CD4-positive, alpha-beta memory T cell (primary cell): ENCODE data around the gene SNX14. TPM values are rescaled to one million over a fixed set of nuclear protein-coding genes. Genes with fewer than 3 reads are reported as not detected.
"Not testable (repeated sequence)": the region's sequence is repeated elsewhere in the genome, so short reads cannot be mapped to it uniquely, and the experiment has no call there.

Experiments
- CTCF ChIA-PET: fragments of 350-600 bp; sonication (Branson Sonifier 250); formaldehyde crosslinking; loops from one replicate; lab custom pipeline; 2021; ENCODE audit warnings: inconsistent platforms; ENCODE audit not compliant: partially characterized antibody; lab: Charles Lee
- POLR2A ChIA-PET: fragments of 350-600 bp; sonication (Branson Sonifier 250); formaldehyde crosslinking; loops from one replicate; lab custom pipeline; 2021; ENCODE audit not compliant: partially characterized antibody; lab: Charles Lee
- DNase-seq, 5 donors: peaks; one replicate each; pipeline versions ENCODE4 v3.0.0 to v3.0.0-alpha.2; 2020 to 2022; ENCODE audit warnings: mixed read lengths in 1 of 5
- H3K27ac ChIP-seq: one replicate; pipeline ENCODE4 v1.7.0; 2013; ENCODE audit warnings: low read depth, low read length
- H3K27me3 ChIP-seq: 2 replicates; pipeline ENCODE4 v1.7.0; 2013; ENCODE audit warnings: mild to moderate bottlenecking, low read length, moderate library complexity; ENCODE audit not compliant: insufficient read depth
- H3K36me3 ChIP-seq: 2 replicates; pipeline ENCODE4 v1.7.0; 2013; ENCODE audit warnings: mild to moderate bottlenecking, low read length, moderate library complexity; ENCODE audit not compliant: insufficient read depth
- H3K4me1 ChIP-seq: 2 replicates; pipeline ENCODE4 v1.7.0; 2013; ENCODE audit warnings: mild to moderate bottlenecking, low read length, moderate library complexity; ENCODE audit not compliant: insufficient read depth
- H3K4me3 ChIP-seq, 2 donors: one replicate each; pipeline ENCODE4 v1.7.0; 2013; ENCODE audit warnings: low read length in 2 of 2, mild to moderate bottlenecking in 1 of 2
- H3K9me3 ChIP-seq, 2 donors: one replicate each; pipeline ENCODE4 v1.7.0; 2013; ENCODE audit warnings: low read length in 2 of 2, control low read depth in 1 of 2; ENCODE audit not compliant: control insufficient read depth in 1 of 2
- H3K27ac Mint-ChIP-seq, 7 donors: one replicate each; pipeline ENCODE4 v1.8.0; 2020 to 2021; ENCODE audit warnings: mixed read lengths in 7 of 7, mild to moderate bottlenecking in 6 of 7, inconsistent platforms in 3 of 7, moderate library complexity in 3 of 7
- H3K27me3 Mint-ChIP-seq, 2 donors: one replicate each; pipeline ENCODE4 v1.8.0; 2020 to 2021; ENCODE audit warnings: mixed read lengths in 2 of 2
- H3K36me3 Mint-ChIP-seq, 2 donors: one replicate each; pipeline ENCODE4 v1.8.0; 2020 to 2021; ENCODE audit warnings: mixed read lengths in 2 of 2, inconsistent platforms in 1 of 2, mild to moderate bottlenecking in 1 of 2
- H3K4me1 Mint-ChIP-seq, 4 donors: one replicate each; pipeline ENCODE4 v1.8.0; 2020 to 2021; ENCODE audit warnings: mixed read lengths in 4 of 4, mild to moderate bottlenecking in 1 of 4
- H3K4me3 Mint-ChIP-seq, 8 donors: one replicate each; pipeline ENCODE4 v1.8.0; 2020 to 2021; ENCODE audit warnings: mixed read lengths in 8 of 8, mild to moderate bottlenecking in 7 of 8, moderate library complexity in 6 of 8, inconsistent platforms in 3 of 8
- H3K9me3 Mint-ChIP-seq, 8 donors: one replicate each; pipeline ENCODE4 v1.8.0; 2020 to 2021; ENCODE audit warnings: mixed read lengths in 8 of 8, mild to moderate bottlenecking in 5 of 8, inconsistent platforms in 3 of 8, moderate library complexity in 1 of 8
- intact Hi-C: fragments of 100-400 bp; cut with micrococcal nuclease; formaldehyde crosslinking; loops from one replicate; pipeline ENCODE4 v1.15.1; 2023
- polyA plus RNA-seq, 2 donors: library from polyadenylated mRNA; unstranded; fragments of 300-500 nt; fragmentation: Illumina TruSeq; gene quantifications; one replicate each; pipeline ENCODE4 v1.2.3, GENCODE V29; 2021
- total RNA-seq, 2 experiments: library from RNA; stranded (reverse); gene quantifications; one replicate each; pipeline ENCODE4 v1.2.3, GENCODE V29; 2021

The SNX14 gene
- total and polyA plus RNA-seq, 4 experiments from 2014 or later = 42.6 to 70.3 (median 60.9) TPM

GRCh38 chr6:85637579-85637978 lies 43.9 kb upstream of the SNX14 start:
- ChIA-PET CTCF (interaction anchor here (4.0 kb wide), 1 partner anchor 45 kb away, joined by 17 read pairs; the partner anchor contains the start of gene SNX14), POLR2A (interaction anchor here (1.2 to 14.8 kb wide), 3 partner anchors 10 to 43 kb away, joined by 4 to 1033 read pairs (median 156); partner anchors contain the start of gene SNX14)
- Mint-ChIP-seq H3K27me3 (no peaks in the 10 kb centered on the region), H3K27ac (peak overlapping the region in 5 of 7 donors; percentile 3 to 73 (median 53)), H3K4me1 (peaks cover 46 to 76% (median 56%) of the 10 kb centered on the region in 4 donors), H3K9me3 (no peaks in the 10 kb centered on the region), H3K36me3 (peaks cover 62 to 83% of the 10 kb centered on the region in 2 donors), H3K4me3 (peak overlapping the region in 3 of 8 donors; percentile 6 to 15 (median 13))
- Histone ChIP-seq H3K9me3 (no peaks in the 10 kb centered on the region), H3K4me1 (peaks cover 45% of the 10 kb centered on the region), H3K27me3 (no peaks in the 10 kb centered on the region), H3K36me3 (peaks cover 58% of the 10 kb centered on the region), H3K4me3 (no peak overlapping the region), H3K27ac (no peak overlapping the region)
- DNase-seq = no peak
- intact Hi-C loops = no loop called here

- H3K36me3 ChIP-seq = peaks cover 72% of the 10 kb centered on the region
- no peaks in the 10 kb centered on the region for H3K27me3 ChIP-seq
- H3K27ac ChIP-seq = no peak overlapping the region
- POLR2A ChIA-PET = interaction anchor here (1.6 to 14.8 kb wide), 4 partner anchors 10 to 46 kb away, joined by 8 to 1033 read pairs (median 20); partner anchors contain the start of gene SYNCRIP
- H3K9me3 Mint-ChIP-seq = no peaks in the 10 kb centered on the region
- H3K4me1 Mint-ChIP-seq = peaks cover 38 to 70% (median 49%) of the 10 kb centered on the region in 4 donors
- H3K27me3 Mint-ChIP-seq = no peaks in the 10 kb centered on the region
- no peaks in the 10 kb centered on the region for H3K9me3 ChIP-seq
- no peak overlapping the region for H3K4me3 ChIP-seq
- peaks cover 48 to 86% of the 10 kb centered on the region in 2 donors for H3K36me3 Mint-ChIP-seq
- no peak for DNase-seq
- H3K4me1 ChIP-seq = peaks cover 26% of the 10 kb centered on the region
- peak overlapping the region in 1 of 7 donors; percentile 22 for H3K27ac Mint-ChIP-seq
- CTCF ChIA-PET = interaction anchor here (1.5 kb wide), 1 partner anchor 10 kb away, joined by 4 read pairs; the partner anchor contains the start of gene SYNCRIP
- no peak overlapping the region for H3K4me3 Mint-ChIP-seq
- intact Hi-C loops = no loop called here
Observed at GRCh38 chr6:85632164-85632942, 38.7 kb upstream of the SNX14 start.

- H3K27ac ChIP-seq, H3K4me3 Mint-ChIP-seq, H3K4me3 ChIP-seq, H3K27me3 ChIP-seq, DNase-seq, H3K9me3 Mint-ChIP-seq, intact Hi-C loops, H3K9me3 ChIP-seq, H3K27me3 Mint-ChIP-seq: not testable (repeated sequence)
- Mint-ChIP-seq H3K4me1 (peaks cover 33 to 70% (median 49%) of the 10 kb centered on the region in 4 donors), H3K27ac (peak overlapping the region in 3 of 7 donors; percentile 29 to 70 (median 50)), H3K36me3 (peaks cover 42 to 88% of the 10 kb centered on the region in 2 donors)
- peaks cover 31% of the 10 kb centered on the region for H3K4me1 ChIP-seq
- H3K36me3 ChIP-seq = peaks cover 67% of the 10 kb centered on the region
- CTCF ChIA-PET = interaction anchor here (1.0 to 1.5 kb wide), 4 partner anchors 11 to 47 kb away, joined by 3 to 5 read pairs (median 4); partner anchors contain the start of genes SNX14 and SYNCRIP
- POLR2A ChIA-PET = interaction anchor here (1.4 to 4.1 kb wide), 4 partner anchors 8 to 47 kb away, joined by 3 to 24 read pairs (median 12); partner anchors contain the start of gene SYNCRIP
Observed at GRCh38 chr6:85631117-85631516, 37.5 kb upstream of the SNX14 start.

- Mint-ChIP-seq H3K4me3 (no peak overlapping the region), H3K27me3 (no peaks in the 10 kb centered on the region), H3K36me3 (peaks cover 50 to 89% of the 10 kb centered on the region in 2 donors), H3K27ac (peak overlapping the region in 4 of 7 donors; percentile 7 to 58 (median 44)), H3K4me1 (peaks cover 42 to 77% (median 62%) of the 10 kb centered on the region in 4 donors), H3K9me3 (no peaks in the 10 kb centered on the region)
- Histone ChIP-seq H3K4me3 (no peak overlapping the region), H3K9me3 (no peaks in the 10 kb centered on the region), H3K36me3 (peaks cover 62% of the 10 kb centered on the region), H3K27me3 (no peaks in the 10 kb centered on the region), H3K27ac (no peak overlapping the region), H3K4me1 (peaks cover 45% of the 10 kb centered on the region)
- CTCF ChIA-PET = interaction anchor here (1.5 kb wide), 1 partner anchor 50 kb away, joined by 3 read pairs; no protein-coding TSS in a partner anchor
- POLR2A ChIA-PET = interaction anchor here (1.0 to 4.3 kb wide), 3 partner anchors 10 to 50 kb away, joined by 4 to 19 read pairs (median 16); partner anchors contain the start of gene SYNCRIP
- intact Hi-C loops = loop anchor here (10.0 kb wide), 1 partner anchor 46 kb away; no protein-coding TSS in a partner anchor
- DNase-seq = no peak
Observed at GRCh38 chr6:85628353-85628752, 34.7 kb upstream of the SNX14 start.

- peaks cover 89% of the 10 kb centered on the region for H3K36me3 ChIP-seq
- peaks cover 6% of the 10 kb centered on the region for H3K4me1 ChIP-seq
- no peaks in the 10 kb centered on the region for H3K27me3 ChIP-seq
- DNase-seq = no peak
- CTCF ChIA-PET = no interaction called here
- no peak overlapping the region for H3K4me3 ChIP-seq
- Mint-ChIP-seq H3K9me3 (no peaks in the 10 kb centered on the region), H3K27me3 (no peaks in the 10 kb centered on the region), H3K4me3 (no peak overlapping the region), H3K27ac (peak overlapping the region in 5 of 7 donors; percentile 8 to 80 (median 48)), H3K36me3 (peaks cover 68 to 88% of the 10 kb centered on the region in 2 donors), H3K4me1 (peaks cover 24 to 28% (median 24%) of the 10 kb centered on the region in 4 donors)
- POLR2A ChIA-PET = interaction anchor here (2.2 kb wide), 1 partner anchor 21 kb away, joined by 7 read pairs; the partner anchor contains the start of gene SYNCRIP
- H3K9me3 ChIP-seq = no peaks in the 10 kb centered on the region
- intact Hi-C loops = loop anchor here (10.0 kb wide), 1 partner anchor 54 kb away; no protein-coding TSS in a partner anchor
- no peak overlapping the region for H3K27ac ChIP-seq
Observed at GRCh38 chr6:85620308-85620707, 26.6 kb upstream of the SNX14 start.

- H3K27ac ChIP-seq = no peak overlapping the region
- DNase-seq = no peak
- no peak overlapping the region for H3K4me3 ChIP-seq
- POLR2A ChIA-PET = no interaction called here
- Mint-ChIP-seq H3K27ac (peak overlapping the region in 4 of 7 donors; percentile 22 to 78 (median 62)), H3K36me3 (peaks cover 44 to 78% of the 10 kb centered on the region in 2 donors), H3K4me3 (no peak overlapping the region), H3K27me3 (no peaks in the 10 kb centered on the region), H3K9me3 (no peaks in the 10 kb centered on the region), H3K4me1 (peaks cover 7 to 14% (median 13%) of the 10 kb centered on the region in 4 donors)
- peaks cover 73% of the 10 kb centered on the region for H3K36me3 ChIP-seq
- CTCF ChIA-PET = no interaction called here
- intact Hi-C loops = no loop called here
- no peaks in the 10 kb centered on the region for H3K27me3 ChIP-seq
- no peaks in the 10 kb centered on the region for H3K9me3 ChIP-seq
- H3K4me1 ChIP-seq = no peaks in the 10 kb centered on the region
Observed at GRCh38 chr6:85614780-85615179, 21.1 kb upstream of the SNX14 start.
